SK-N-MC (cell line): ENCODE measurements around the gene MTMR2.

Experiments used
- EZH2 ChIP-seq: fragments of 200-600 bp; sonication (generic); IDR thresholded peaks from one replicate; pipeline ENCODE4 v1.6.1; 2017; ENCODE audit warnings: antibody characterized with exemption
- FOXP2 ChIP-seq: optimal IDR thresholded peaks from 2 replicates; pipeline ENCODE3; 2011; ENCODE audit warnings: mild to moderate bottlenecking, moderate library complexity; ENCODE audit not compliant: insufficient read depth; ENCODE audit errors: extremely low read length, control extremely low read depth
- POLR2AphosphoS5 ChIP-seq: IDR thresholded peaks from 2 replicates; pipeline ENCODE4 v1.6.1; 2012; ENCODE audit warnings: mild to moderate bottlenecking, low read depth, low read length, borderline replicate concordance

- no peak for TF ChIP-seq EZH2
- no peak for TF ChIP-seq POLR2AphosphoS5
- no peak for TF ChIP-seq FOXP2
Measured at GRCh38 chr11:95799546-95799945, 124.4 kb downstream of the MTMR2 start.
